HG03354 (cell line): ENCODE measurements around the gene EFCAB5.
"Not testable (repeated sequence)": the region's sequence is repeated elsewhere in the genome, so short reads cannot be mapped to it uniquely, and the experiment has no call there.

Experiments
- ATAC-seq: cut with Tn5 transposase; IDR thresholded peaks from one replicate; pipeline ENCODE4 v1.9.1; 2021; ENCODE audit warnings: mild to moderate bottlenecking; ENCODE audit not compliant: unreplicated experiment, poor library complexity, severe bottlenecking

EFCAB5 gene

DNA sequence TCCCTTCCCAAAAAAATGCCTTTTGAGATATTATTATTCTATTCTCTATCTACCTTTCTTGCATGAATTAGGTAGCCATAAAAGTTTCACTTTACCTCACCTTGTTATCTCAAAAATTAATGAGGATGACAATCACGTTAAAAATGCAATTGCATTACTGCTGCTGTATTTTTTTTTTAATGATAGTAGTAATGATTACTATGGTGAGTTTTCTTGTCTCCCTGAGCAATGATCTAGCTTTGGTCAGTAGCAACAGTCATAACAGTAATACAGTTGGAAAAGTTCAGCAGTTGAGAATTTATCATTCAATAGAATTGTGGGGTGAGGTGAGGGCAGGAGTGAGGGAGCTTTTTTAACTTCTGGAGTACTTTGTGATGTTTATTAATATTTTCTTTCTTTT is at the start of gene EFCAB5:
TSS of gene EFCAB5 (plus strand) at position 301 of the 400 bp plus-strand sequence. CDS start 163 bp downstream, outside the sequence.
- no peak for ATAC-seq

DNA sequence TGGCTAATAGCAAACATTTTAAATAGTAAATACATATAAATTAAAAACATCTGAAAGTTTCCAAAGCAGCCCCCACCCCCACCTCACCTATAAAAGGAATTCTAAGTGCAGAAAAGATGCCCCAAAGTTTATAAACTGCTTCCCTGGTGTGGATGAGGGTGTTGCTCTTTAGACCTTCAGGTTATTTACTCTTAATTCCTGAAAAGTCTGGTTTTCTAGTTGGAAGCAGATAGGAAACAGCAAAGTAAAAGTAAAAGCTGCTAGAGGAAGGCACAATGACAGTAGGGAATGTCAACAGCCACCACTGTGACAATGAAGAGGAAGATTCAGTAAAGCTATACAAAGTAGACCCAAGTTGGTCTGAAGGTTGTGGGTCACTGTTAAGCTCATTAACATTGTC is 49.2 kb upstream of the EFCAB5 start:
- no peak for ATAC-seq

DNA sequence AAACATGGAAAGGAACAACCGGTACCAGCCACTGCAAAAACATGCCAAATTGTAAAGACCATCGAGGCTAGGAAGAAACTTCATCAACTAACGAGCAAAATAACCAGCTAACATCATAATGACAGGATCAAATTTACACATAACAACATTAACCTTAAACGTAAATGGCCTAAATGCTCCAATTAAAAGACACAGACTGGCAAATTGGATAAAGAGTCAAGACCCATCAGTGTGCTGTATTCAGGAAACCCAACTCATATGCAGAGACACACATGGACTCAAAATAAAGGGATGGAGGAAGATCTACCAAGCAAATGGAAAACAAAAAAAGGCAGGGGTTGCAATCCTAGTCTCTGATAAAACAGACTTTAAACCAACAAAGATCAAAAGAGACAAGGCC is 44.3 kb upstream of the EFCAB5 start:
- ATAC-seq, result not testable (repeated sequence)

DNA sequence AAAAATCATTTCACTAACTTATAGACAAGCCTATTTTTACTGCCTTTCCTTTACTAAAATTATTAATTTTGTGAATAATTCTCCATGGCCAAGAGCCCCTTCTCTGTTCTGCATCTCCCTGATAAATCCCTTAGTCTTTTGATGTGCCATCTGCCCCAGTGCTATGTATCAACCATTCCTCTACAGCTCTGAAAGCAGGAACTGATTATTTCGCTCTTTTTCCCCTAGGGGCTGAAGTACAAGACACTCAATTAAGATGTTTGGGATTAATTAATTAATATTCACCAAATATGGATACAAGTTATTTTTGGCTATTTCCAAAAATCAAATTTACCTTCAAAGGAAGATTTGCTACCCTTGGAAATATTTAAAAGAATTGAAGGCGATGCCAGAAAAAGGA is 38.0 kb upstream of the EFCAB5 start:
- ATAC-seq, result no peak

DNA sequence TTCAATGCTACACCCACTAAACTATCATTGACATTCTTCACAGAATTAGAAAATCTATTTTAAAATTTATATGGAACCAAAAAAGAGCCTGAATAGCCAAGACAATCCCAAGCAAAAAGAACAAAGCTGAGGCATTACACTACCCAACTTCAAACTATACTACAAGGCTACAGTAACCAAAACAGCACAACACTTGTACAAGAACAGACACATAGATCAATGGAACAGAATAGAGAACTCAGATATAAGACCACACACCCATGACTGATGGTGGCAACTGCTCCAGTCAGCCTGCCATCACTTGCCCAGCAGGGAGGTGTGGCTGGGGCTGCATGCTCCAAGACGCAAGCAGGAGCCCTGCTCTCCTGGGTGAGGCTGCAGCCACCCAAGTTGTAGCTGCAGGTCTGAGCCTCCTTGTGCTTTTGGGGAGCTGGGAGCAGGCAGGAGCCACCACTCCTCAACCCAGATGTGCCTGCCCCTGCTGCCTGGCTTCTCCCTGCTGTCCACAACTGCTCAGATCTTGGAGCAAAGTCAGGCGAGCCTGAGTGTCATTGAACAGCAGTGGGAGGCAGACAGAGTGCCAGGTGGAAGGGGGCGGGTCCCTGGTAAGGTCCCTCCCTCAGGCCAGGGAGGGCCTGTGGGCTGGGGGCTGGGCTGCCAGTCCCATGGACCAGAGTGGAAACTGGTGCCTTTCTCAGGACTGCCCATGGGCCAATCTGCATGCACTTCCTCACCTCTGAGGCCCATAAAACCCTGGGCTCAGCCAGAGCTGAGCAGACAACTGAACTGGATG is 36.2 kb upstream of the EFCAB5 start:
- ATAC-seq, result no peak

DNA sequence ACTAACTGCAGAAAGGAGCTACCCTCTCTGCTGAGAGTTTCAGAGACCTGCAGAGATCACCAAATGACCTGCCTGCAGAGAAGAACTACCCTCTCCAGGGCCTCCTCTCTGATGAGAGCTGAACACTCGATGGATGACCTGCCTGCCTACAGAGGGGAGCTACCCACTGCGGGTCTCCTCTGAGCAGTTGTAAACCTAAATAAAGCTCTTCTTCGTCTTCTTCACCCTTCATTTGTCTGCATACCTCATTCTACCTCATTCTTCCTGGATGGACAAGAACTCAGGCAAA is 35.6 kb upstream of the EFCAB5 start:
- ATAC-seq, result no peak

DNA sequence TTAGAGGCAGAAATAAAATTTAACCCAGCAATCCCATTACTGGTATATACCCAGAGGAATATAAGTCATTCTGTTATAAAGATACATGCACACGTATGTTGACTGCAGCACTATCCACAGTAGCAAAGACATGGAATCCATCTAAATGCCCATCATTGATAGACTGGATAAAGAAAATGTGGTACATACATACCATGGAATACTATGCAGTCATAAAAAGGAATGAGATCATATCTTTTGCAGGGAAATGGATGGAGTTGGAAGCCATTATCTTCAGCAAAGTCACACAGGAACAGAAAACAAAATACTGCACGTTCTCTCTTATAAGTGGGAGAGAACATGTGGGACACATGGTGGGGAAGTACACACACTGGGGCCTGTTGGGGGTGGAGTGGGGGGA is 34.5 kb upstream of the EFCAB5 start:
- no peak for ATAC-seq

DNA sequence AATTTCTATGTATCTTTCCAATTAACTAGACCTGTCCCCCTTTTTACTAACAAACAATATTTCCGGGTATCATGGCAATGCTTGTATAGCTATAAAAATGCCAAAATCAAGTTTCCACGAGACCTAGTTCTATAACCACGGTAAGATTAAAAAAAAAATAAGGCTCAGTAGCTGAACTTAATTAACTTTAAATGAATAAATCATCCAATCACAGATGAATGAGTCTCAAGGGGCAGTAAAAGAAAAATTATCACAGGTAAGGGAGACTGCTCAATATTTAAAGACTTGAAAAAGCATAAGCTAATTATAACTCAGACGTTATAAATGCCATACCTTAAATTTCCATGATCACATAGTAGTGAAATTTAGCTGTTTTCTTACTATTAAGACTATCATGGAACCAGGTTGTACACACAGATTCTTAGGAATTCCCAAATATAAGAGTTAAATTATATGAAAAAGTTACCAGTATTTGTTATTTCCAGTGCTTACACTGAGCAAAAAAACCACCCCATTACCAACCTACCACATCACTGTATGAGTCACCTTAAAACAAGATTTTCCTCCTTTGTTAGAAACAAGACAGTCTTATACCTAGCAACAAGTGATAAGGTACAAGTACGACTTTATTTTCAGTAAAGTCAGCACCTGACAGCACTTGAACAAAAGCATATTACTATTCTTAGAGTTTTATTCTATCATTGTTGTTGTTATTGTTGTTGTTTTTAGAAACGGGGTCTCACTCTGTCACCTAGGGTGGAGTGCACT is 32.0 kb upstream of the EFCAB5 start:
- ATAC-seq, result no peak

DNA sequence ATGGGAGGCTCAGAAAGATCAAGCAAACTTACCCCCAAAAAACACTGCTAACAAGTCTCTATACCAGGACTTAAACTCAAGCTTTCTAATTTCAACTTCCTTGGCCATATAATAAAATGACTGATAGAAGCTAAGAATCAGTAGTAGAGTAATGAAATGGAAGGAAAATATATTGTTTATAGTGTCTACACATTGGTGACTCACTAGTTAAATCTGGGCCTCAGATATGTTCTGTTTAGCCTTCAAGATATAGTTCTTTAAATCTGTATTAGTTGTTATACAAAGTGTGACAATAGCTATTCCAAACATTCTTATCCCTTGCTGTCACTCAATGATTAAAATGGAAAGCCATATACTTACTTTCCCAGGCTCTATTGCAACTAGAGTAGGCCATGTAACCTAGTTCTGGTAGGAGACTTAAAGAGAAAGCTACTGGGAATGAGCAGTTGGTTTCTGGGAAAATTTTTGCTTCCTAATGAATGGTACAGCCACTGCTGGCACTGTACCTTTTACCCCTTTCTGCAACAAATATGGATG is 29.7 kb upstream of the EFCAB5 start:
- no peak for ATAC-seq

DNA sequence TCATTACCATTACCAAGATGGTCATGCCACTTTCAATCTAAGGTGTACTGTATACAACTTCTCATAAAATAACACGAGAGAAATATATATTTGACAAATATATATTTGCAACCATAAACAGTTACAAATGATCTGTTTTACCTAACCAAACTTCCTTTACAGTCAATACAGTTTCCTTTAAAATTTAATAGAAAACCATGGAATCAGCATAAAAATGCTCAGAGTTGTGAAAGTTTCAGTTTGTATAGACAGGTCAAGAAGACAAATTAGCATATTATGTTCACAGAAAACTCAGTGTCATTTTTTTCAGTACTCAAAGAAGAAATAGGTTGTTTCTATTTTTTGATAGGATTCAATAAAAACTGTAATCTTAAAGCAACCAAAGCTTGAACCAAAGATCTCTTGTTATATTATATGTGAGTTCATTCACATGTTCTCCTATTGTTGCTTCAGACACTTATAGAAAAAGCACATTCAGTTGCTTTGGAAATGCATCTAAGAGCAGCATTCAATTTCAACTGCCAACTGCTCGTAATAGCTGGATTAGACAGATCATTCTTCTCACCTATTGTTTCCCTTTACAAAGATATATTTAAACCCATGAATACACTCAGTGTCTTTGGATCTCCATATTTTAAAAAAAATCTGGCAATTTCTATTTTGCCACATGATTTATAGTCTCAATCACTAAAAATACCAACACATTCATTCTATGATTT is 26.5 kb upstream of the EFCAB5 start:
- no peak for ATAC-seq

DNA sequence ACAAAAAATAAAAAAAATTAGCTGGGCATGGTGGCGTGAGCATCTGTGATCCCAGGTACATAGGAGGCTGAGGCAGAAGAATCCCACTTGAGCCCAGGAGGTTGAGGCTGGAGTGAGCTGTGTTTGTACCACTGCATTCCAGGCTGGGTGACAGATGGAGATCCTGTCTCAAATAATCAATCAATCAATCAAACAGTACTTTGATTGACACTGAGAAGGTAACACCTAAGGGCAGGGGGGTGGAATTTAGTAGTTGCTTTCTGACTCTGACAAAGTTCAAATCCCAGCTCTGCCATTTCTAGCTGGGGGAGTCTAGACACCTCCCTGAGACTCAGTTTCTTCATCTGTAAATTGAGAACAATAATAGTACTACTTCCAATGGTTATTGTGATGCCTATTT is 23.4 kb upstream of the EFCAB5 start:
- no peak for ATAC-seq

DNA sequence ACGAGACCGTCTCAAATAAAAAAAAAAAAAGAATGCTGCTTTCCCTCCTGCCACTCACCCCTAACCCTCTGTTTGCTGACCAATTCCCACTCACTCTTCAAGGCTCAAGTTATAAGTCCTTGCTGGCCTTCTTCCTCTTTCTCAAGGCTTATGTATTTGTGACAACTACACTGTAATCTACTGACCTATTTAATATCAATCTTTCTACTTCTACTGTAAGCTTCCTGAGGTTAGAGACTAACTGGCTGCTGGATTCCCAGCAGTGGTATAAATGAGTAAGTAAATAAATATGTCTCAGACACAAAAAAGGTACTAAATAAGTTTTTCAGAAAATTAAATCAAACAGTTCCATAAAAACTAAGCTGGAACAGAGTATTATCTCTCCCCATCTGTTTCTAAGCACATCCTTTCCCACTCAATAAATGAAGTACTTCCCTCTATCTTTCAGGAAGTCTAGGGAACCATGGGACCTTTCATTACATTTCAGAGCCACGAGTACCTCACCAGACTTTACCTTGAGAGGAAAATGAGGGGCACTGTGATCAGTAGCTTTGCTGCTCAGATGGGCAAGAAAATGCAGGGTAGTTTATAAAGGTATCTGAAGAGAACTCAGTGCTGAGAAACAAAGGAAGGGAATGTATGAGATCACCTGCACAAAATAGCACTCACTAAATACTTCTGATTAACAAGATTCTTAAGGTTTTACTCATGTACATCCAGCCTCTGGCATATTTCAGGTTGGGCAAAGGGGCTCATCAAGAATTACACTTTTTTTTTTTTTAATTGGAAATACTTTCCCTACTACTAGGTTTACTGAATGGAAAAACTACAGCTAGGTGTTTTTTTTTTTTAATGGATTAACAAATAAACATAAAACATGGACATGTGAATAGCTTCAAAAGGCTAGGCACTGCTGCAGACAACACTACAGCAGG is 22.2 kb upstream of the EFCAB5 start:
- no peak for ATAC-seq

DNA sequence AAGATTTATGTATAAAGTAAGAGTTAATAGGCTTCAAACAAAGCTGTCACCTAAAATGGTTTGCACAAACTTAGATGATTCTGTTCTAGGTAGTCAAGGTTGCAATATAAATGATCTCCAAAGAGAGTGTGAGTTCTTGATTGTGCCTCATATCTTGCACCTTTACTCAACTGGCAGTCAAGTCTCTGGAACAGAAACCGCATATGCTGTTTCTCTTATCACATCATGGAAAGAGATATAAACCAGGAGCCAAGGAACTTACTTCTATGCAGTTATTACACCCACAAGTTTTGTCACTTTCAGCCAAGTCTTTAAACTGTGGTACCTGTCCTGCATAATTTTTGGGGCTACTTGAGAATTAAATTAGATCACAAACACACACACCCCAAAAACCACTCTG is 16.6 kb upstream of the EFCAB5 start:
- ATAC-seq, result no peak

DNA sequence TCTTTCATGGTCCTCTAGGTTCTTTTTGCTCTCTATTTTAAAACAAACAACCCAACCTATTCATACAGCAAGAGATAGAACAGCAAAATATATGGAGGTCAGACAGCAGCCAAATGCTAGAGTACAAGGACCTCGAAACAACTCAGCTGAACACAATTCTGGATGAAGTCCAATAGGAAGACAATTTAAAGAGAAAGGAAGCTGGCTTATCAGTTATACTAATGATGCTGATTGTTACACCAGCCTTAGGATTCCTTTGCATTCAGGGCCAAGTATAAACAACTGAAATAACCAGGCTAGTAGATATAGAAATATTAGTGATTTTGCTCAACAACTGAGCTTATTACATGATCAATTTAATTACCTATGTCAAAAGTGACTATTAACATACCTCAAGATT is 13.9 kb upstream of the EFCAB5 start:
- ATAC-seq, result no peak

DNA sequence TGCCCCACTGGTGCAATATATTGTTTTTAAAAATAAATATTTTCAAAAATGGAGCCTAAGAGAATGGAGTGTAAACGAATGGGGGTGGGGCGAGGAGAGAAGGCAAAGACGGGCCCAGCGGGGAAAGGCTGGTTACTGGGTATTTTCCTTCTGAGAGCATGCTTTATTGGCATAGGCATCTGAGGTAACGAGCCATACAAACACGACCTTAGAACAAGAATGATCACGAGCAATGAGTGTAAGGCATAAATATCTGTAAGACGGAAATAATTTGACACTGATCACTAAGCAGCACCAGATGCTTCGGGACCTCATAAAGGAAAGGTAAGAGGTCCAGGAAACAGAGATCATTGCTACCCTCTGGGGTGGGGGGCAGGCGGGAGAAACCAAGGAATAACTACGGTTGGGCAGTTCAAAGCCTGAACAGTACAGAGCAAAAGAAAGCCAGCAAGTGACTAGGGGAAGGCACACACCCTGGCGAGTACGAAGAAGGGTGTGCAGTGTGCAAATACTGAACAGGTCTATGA is 12.4 kb upstream of the EFCAB5 start:
- ATAC-seq, result no peak

DNA sequence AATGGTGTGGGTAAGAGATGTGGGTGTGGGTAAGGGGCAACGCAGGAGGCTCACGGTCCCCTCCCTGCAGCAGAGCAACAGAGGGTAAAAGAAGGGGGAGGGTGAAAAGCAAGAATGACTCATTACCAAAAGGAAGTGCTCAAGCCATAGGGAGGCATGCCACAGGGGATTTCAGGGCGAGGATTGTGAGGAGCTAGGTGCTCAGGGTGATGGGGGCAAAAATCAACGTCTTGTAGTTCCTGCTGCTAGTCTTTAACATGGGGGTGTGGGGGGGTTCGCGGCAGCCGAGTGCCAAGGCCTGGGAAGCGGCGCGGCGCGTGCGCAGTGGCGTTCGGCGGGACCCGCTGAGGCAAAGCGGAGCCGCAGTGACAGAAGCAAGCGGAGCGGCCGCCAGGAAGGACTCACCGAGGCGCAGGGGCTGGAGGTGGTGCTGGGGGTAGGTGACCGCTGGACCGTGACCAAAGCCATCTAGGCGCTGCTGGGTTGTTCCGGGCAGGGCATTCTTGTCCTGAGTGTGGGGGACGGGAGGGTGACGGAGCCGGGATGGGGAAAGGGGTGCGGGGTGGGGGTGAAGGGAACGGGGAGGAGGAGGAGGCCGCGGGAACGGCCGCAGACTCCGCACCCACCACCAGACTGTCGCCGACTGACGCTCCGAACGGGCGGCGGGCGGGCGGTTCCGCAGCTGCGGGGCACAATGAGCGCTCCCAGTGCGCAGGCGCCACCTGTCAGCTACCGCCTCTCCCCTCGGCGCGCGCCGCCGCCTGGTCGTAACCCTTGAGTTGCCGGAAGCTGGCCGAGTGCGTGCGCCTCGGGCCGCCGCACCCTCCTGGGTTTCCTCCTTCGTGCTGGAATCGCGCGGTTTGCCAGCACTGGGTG is 11.7 kb upstream of the EFCAB5 start, which contains the start of gene SSH2:
TSS of gene SSH2 (minus strand) at position 696 of the 876 bp plus-strand sequence. CDS start at position 468, 228 bp downstream.
- peak; percentile 53 for ATAC-seq

DNA sequence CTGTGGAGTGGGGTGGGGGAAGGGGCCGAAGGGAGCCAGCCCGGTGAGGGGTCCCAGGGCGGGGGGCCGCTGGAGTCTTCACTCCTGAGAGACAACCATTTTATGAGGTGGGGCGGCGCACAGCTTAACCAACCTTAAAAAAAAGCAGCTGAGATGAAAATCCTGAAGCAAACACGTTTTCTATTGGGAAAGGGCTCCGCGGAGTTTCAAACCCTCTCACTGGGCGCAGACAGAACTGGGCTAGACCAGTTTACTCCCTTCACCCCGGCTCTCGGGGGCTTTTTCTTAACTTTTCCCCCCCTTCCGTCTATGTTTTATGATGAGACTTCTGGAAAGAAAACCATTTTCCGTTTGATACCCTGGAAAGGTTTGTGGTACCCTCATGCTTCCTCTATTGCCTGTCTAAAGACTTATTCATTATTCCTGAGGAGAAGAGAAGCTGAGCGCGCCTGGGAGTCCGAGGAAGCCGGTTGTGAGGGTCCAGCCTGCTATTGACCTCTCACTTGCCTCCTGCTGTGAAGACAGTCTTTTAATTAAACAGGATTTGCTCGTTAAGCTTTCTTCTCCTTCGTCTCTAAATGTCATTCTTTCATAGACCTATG is 10.9 kb upstream of the EFCAB5 start:
- no peak for ATAC-seq
